Measurements from ENCODE around the gene PARD3B.

Gene PARD3B

GRCh38 chr2:205644018-205644417 lies 1098.7 kb downstream of the PARD3B start:
- no peak for DNase-seq (ENCODE audit: low read depth, low spot score)

GRCh38 chr2:205646680-205647079 lies 1101.4 kb downstream of the PARD3B start:
- no peak for DNase-seq (ENCODE audit: low read depth, low spot score)

GRCh38 chr2:205650450-205650849 lies 1105.2 kb downstream of the PARD3B start:
- peak; percentile 96 for DNase-seq (ENCODE audit: low read depth, low spot score)

GRCh38 chr2:205650931-205651330 lies 1105.7 kb downstream of the PARD3B start:
- no peak for DNase-seq (ENCODE audit: low read depth, low spot score)

- DNase-seq (ENCODE audit: low read depth, low spot score): no peak
Measured at GRCh38 chr2:205651719-205652118, 1106.4 kb downstream of the PARD3B start.

GRCh38 chr2:205654878-205655605 lies 1109.8 kb downstream of the PARD3B start:
- no peak for DNase-seq (ENCODE audit: low read depth, low spot score)

GRCh38 chr2:205655779-205656456 lies 1110.6 kb downstream of the PARD3B start:
- peak; percentile 29 for DNase-seq (ENCODE audit: low read depth, low spot score)

- DNase-seq (ENCODE audit: low read depth, low spot score): no peak
Measured at GRCh38 chr2:205656461-205656860, 1111.2 kb downstream of the PARD3B start.

GRCh38 chr2:205656941-205657340 lies 1111.7 kb downstream of the PARD3B start:
- no peak for DNase-seq (ENCODE audit: low read depth, low spot score)

GRCh38 chr2:205657579-205657978 lies 1112.3 kb downstream of the PARD3B start:
- DNase-seq (ENCODE audit: low read depth, low spot score): no peak

- DNase-seq (ENCODE audit: low read depth, low spot score): no peak
Measured at GRCh38 chr2:205658068-205658467, 1112.8 kb downstream of the PARD3B start.

GRCh38 chr2:205658572-205658971 lies 1113.3 kb downstream of the PARD3B start:
- DNase-seq (ENCODE audit: low read depth, low spot score): no peak

GRCh38 chr2:205659922-205660321 lies 1114.6 kb downstream of the PARD3B start:
- no peak for DNase-seq (ENCODE audit: low read depth, low spot score)

- no peak for DNase-seq (ENCODE audit: low read depth, low spot score)
Measured at GRCh38 chr2:205660521-205661124, 1115.3 kb downstream of the PARD3B start.

- no peak for DNase-seq (ENCODE audit: low read depth, low spot score)
Measured at GRCh38 chr2:205661281-205661680, 1116.0 kb downstream of the PARD3B start.

GRCh38 chr2:205662206-205662965 lies 1117.1 kb downstream of the PARD3B start:
- DNase-seq (ENCODE audit: low read depth, low spot score): no peak

- DNase-seq (ENCODE audit: low read depth, low spot score): peak; percentile 52
Measured at GRCh38 chr2:205665791-205666190, 1120.5 kb downstream of the PARD3B start.

Measured in ELF-1 (cell line).